Cardiac fibroblast (primary cell): Measurements from ENCODE around the gene GPC1.

Experiments used
- DNase-seq, 2 donors: peaks; one replicate each; pipeline versions ENCODE4 v3.0.0 to v3.0.0-alpha.2; 2010; ENCODE audit warnings: low read depth in 2 of 2
- H3K4me3 ChIP-seq, 2 donors: replicated peaks in 1 of 2; 1 replicate in 1 of 2; 2 replicates in 1 of 2; pipeline ENCODE4 v1.5.1; 2011; ENCODE audit warnings: low read depth in 2 of 2, low read length in 2 of 2, mild to moderate bottlenecking in 2 of 2, moderate library complexity in 1 of 2
- TF ChIP-seq, protein P1 (sequence below): IDR thresholded peaks from one replicate; pipeline ENCODE4 v1.5.1; 2011; ENCODE audit warnings: low read depth, mild to moderate bottlenecking, low read length, inconsistent platforms

Gene GPC1

GRCh38 chr2:240427729-240428128, 7.7 kb upstream of the GPC1 start:
- H3K4me3 ChIP-seq = no peak overlapping the region
- TF ChIP-seq, protein P1, sequence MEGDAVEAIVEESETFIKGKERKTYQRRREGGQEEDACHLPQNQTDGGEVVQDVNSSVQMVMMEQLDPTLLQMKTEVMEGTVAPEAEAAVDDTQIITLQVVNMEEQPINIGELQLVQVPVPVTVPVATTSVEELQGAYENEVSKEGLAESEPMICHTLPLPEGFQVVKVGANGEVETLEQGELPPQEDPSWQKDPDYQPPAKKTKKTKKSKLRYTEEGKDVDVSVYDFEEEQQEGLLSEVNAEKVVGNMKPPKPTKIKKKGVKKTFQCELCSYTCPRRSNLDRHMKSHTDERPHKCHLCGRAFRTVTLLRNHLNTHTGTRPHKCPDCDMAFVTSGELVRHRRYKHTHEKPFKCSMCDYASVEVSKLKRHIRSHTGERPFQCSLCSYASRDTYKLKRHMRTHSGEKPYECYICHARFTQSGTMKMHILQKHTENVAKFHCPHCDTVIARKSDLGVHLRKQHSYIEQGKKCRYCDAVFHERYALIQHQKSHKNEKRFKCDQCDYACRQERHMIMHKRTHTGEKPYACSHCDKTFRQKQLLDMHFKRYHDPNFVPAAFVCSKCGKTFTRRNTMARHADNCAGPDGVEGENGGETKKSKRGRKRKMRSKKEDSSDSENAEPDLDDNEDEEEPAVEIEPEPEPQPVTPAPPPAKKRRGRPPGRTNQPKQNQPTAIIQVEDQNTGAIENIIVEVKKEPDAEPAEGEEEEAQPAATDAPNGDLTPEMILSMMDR = no peak
- DNase-seq = no peak

DNA sequence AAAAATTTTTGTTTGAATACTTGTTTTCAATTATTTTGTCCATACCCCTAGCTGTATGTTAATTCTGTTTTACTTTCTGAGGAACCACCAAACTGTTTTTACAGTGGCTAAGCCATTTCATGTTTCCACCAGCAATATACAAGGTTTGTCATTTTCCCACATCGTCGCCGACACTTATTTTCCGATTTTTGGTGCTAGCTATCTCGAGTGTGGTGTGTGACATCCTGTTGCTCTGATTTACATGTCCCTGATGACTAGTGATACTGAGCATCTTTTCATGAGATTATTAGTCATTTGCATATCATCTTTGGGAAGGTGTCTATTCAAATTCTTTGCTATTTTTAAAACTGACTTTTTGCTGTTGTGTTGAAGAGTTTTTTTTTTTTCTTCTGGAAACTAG, 7.2 kb upstream of the GPC1 start:
- DNase-seq = no peak
- TF ChIP-seq, protein P1 = no peak
- H3K4me3 ChIP-seq = no peak overlapping the region

DNA sequence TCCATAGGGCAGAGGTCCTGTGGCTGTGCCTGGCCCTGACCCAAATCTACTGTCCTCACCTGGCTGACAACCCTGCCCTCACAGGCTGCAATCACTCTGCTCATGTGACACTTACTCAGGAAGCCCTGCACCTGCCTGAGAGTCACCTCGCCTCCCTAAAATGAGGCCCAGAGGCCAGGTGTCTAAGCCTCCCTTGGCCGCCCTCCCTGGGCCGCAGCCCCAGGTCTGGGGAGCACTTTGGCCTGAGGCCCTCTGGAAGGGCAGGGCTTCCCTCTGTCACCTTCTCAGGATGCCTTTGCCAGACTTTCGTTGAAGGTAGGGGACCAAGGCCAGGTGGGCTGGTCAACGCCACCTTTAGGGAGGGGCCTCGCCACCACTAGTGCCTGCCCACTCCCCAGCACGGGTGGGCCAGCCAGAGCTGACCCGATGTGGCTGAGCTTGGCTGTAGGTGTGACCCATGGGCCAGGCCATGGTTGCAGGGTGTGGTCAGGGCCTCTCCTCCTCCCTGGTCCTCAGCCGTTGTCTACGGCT, 6.1 kb upstream of the GPC1 start:
- TF ChIP-seq, protein P1 = no peak
- H3K4me3 ChIP-seq = no peak overlapping the region
- no peak for DNase-seq

DNA sequence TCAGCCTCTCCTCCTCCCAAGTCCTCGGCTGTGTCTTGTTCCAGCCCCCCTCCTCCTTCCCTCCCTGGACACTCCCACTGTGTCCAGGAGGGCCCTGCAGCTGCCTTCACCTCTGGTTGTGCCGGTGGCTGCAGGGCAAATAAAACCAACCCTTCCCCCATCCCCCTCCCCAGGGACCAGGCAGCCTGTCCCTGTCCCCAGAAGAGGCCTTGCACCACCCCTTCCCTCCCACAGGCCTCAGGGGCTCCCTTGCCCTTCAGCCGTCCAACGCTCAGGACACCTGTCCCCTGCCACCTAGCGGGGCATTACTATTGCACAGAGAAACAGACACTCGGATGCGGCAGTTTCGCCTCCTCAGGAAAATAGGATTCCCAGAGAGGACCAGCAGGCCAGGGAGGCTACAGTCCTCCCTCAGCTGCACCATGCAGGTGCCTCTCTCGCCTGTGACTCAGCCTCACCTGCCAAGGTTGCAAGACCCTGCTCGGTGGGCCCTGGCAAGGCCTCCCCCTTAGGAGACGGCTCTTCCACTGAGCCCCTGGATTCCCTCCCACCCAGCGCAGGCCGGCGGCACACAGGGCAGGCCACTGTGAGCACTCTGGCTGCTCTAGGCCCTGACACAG, 5.5 kb upstream of the GPC1 start:
- TF ChIP-seq, protein P1 = no peak
- DNase-seq = no peak
- no peak overlapping the region for H3K4me3 ChIP-seq

GRCh38 chr2:240430595-240430994, 4.9 kb upstream of the GPC1 start:
- no peak for DNase-seq
- H3K4me3 ChIP-seq = no peak overlapping the region
- TF ChIP-seq, protein P1 = no peak

DNA sequence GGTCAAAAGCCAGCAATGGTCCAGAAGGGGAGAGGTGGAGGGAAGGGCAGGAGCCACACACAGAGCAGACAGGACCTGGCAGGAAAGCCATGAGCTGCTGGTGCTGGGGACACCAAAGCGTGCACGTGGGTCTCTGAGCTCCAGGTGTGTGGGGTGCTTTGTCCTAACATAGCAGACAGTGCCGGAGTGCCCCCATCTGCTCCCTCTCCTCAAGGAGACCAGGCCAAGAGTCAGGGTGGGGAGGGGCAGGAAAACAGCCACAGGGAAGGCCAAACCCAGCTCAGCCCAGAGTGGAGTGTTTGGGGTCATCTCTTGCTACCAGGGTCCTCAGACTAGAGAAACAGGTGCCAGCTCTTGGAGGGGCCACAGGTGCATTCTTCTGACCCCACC, 4.2 kb upstream of the GPC1 start:
- no peak overlapping the region for H3K4me3 ChIP-seq
- TF ChIP-seq, protein P1 = no peak
- DNase-seq = no peak
